GM12878 (cell line): Measurements from ENCODE around the gene LSR. TPM values are rescaled to one million over a fixed set of nuclear protein-coding genes. Genes with fewer than 3 reads are reported as not detected.

Experiments
- ATAC-seq: fragments of 200-7000 bp; cut with Tn5 transposase; 3 replicates; pipeline ENCODE4 v1.9.1; 2020; ENCODE audit warnings: mild to moderate bottlenecking, moderate library complexity
- BruUV-seq: library from RNA; stranded (reverse); fragments of 400-500 nt; replicated peaks from 2 replicates; lab custom pipeline; 2021; lab: Mats Ljungman, UMichigan
- CTCF ChIA-PET: fragments of 300-600 bp; sonication (Branson Sonifier 250); formaldehyde crosslinking; extraction: SDS; loops from one replicate; lab custom pipeline; 2021; ENCODE audit warnings: inconsistent platforms; lab: Yijun Ruan, JAX
- POLR2A ChIA-PET: fragments of 350-600 bp; formaldehyde crosslinking; extraction: SDS; loops from one replicate; lab custom pipeline; 2021; ENCODE audit warnings: inconsistent platforms; lab: Charles Lee
- RAD21 ChIA-PET: fragments of 300-600 bp; sonication (Branson Sonifier 250); formaldehyde crosslinking; loops from one replicate; lab custom pipeline; 2023; ENCODE audit warnings: antibody characterized with exemption; ENCODE audit not compliant: unreplicated experiment; lab: Charles Lee
- SMC1A ChIA-PET: fragments of 300-600 bp; sonication (Branson Sonifier 250); formaldehyde crosslinking; loops from one replicate; lab custom pipeline; 2023; ENCODE audit not compliant: unreplicated experiment, uncharacterized antibody; lab: Charles Lee
- DNase-seq: peaks from one replicate; pipeline ENCODE4 v3.0.0-alpha.2; 2011; ENCODE audit warnings: low read depth, low spot score
- FAIRE-seq: peaks from 3 replicates; lab custom pipeline; 2011; peaks lifted over from hg19 to GRCh38; lab: Jason Lieb, UNC
- H2AFZ ChIP-seq: 2 replicates; pipeline ENCODE4 v1.6.0; 2011; ENCODE audit warnings: low read depth, low read length, control low read depth; ENCODE audit not compliant: control insufficient read depth
- H3K27ac ChIP-seq: 2 replicates; pipeline ENCODE4 v1.5.1; 2011; ENCODE audit warnings: control low read depth; ENCODE audit not compliant: control insufficient read depth, insufficient read depth
- H3K27me3 ChIP-seq, 2 experiments: replicated peaks in 1 of 2; 2 replicates each; pipeline versions ENCODE4 v1.6.0 to v1.6.1; 2011; ENCODE audit warnings: low read length in 1 of 2; ENCODE audit not compliant: control insufficient read depth in 2 of 2, insufficient read depth in 2 of 2
- H3K36me3 ChIP-seq, 2 experiments: 2 replicates each; pipeline ENCODE4 v1.5.1; 2011; ENCODE audit warnings: low read length in 1 of 2; ENCODE audit not compliant: control insufficient read depth in 2 of 2, insufficient read depth in 2 of 2
- H3K4me1 ChIP-seq: 2 replicates; pipeline ENCODE4 v1.6.1; 2011; ENCODE audit warnings: mild to moderate bottlenecking, low read length, moderate library complexity, mixed read lengths; ENCODE audit not compliant: control insufficient read depth, insufficient read depth
- H3K4me2 ChIP-seq: 2 replicates; pipeline ENCODE4 v1.6.0; 2011; ENCODE audit warnings: control low read depth; ENCODE audit not compliant: control insufficient read depth, insufficient read depth
- H3K4me3 ChIP-seq: fragments of 200-600 bp; sonication (generic); 2 replicates; pipeline ENCODE4 v1.5.1; 2016
- H3K79me2 ChIP-seq: 2 replicates; pipeline ENCODE4 v1.6.0; 2011; ENCODE audit warnings: low read length; ENCODE audit not compliant: control insufficient read depth, insufficient read depth
- H3K9ac ChIP-seq: 2 replicates; pipeline ENCODE4 v1.8.0; 2011; ENCODE audit warnings: low read length, control low read depth, mixed read lengths; ENCODE audit not compliant: control insufficient read depth, insufficient read depth
- H3K9me3 ChIP-seq: replicated peaks from 3 replicates; pipeline ENCODE4 v1.5.1; 2011; ENCODE audit warnings: mild to moderate bottlenecking, low read length; ENCODE audit not compliant: control insufficient read depth, insufficient read depth
- H4K20me1 ChIP-seq: 2 replicates; pipeline ENCODE4 v1.6.0; 2011; ENCODE audit not compliant: control insufficient read depth, insufficient read depth
- ASH2L ChIP-seq: fragments of 300-600, 200-600 bp; sonication (generic); IDR thresholded peaks from 2 replicates; pipeline ENCODE4 v1.6.1; 2017; ENCODE audit warnings: low read depth, mild to moderate bottlenecking, borderline replicate concordance
- BCL3 ChIP-seq: IDR thresholded peaks from 2 replicates; pipeline ENCODE4 v1.6.1; 2011; ENCODE audit warnings: borderline replicate concordance, low read depth, mild to moderate bottlenecking, moderate library complexity, low read length; ENCODE audit not compliant: insufficient read depth, poor library complexity, severe bottlenecking
- BRCA1 ChIP-seq: IDR thresholded peaks from 2 replicates; pipeline ENCODE4 v1.6.1; 2011; ENCODE audit warnings: low read depth, low read length, improper control_type of control experiment
- DPF2 ChIP-seq: fragments of 450-650 bp; IDR thresholded peaks from 2 replicates; pipeline ENCODE4 v1.6.1; 2017; ENCODE audit warnings: mild to moderate bottlenecking
- IKZF2 ChIP-seq, 2 experiments: fragments of 450-650 bp; IDR thresholded peaks; 2 replicates each; pipeline ENCODE4 v1.6.1; 2017; ENCODE audit warnings: mild to moderate bottlenecking in 2 of 2, moderate library complexity in 2 of 2
- JUND ChIP-seq: IDR thresholded peaks from 2 replicates; pipeline ENCODE4 v1.6.1; 2012; ENCODE audit warnings: low read depth, mild to moderate bottlenecking, low read length, improper control_type of control experiment, moderate library complexity
- PRDM15 ChIP-seq: fragments of 450-650 bp; formaldehyde crosslinking; IDR thresholded peaks from 2 replicates; pipeline ENCODE4 v1.4.0; 2020; ENCODE audit warnings: mild to moderate bottlenecking, moderate library complexity
- SMAD5 ChIP-seq: IDR thresholded peaks from 2 replicates; pipeline ENCODE4 v1.6.1; 2016; ENCODE audit warnings: antibody characterized with exemption, low read depth
- SMARCA5 ChIP-seq: fragments of 450-650 bp; IDR thresholded peaks from 2 replicates; pipeline ENCODE4 v1.6.1; 2017; ENCODE audit warnings: mild to moderate bottlenecking
- SREBF1 ChIP-seq: IDR thresholded peaks from 2 replicates; pipeline ENCODE4 v1.6.1; 2012; ENCODE audit warnings: mild to moderate bottlenecking, low read length
- ZNF384 ChIP-seq: IDR thresholded peaks from 2 replicates; pipeline ENCODE4 v1.6.1; 2012; ENCODE audit warnings: low read depth, mild to moderate bottlenecking, low read length, improper control_type of control experiment, borderline replicate concordance
- ZNF592 ChIP-seq: fragments of 450-650 bp; IDR thresholded peaks from 2 replicates; pipeline ENCODE4 v1.6.1; 2017; ENCODE audit warnings: mild to moderate bottlenecking, moderate library complexity
- WGBS: methylation state at CpG from one replicate; pipeline ENCODE4 v1.1.6; 2016; ENCODE audit warnings: low lambda C conversion rate; ENCODE audit not compliant: insufficient replicate concordance, insufficient coverage; ENCODE audit errors: missing lambda C conversion rate; 5-methylcytosine and 5-hydroxymethylcytosine counted together
- in situ Hi-C: fragments of 300-500 bp; cut with MboI; formaldehyde crosslinking; loops from 9 replicates; pipeline ENCODE4 v1.14.3; 2018; ENCODE audit warnings: mixed read lengths
- intact Hi-C: fragments of 100-400 bp; cut with micrococcal nuclease; formaldehyde crosslinking; loops from one replicate; pipeline ENCODE4 v1.14.2; 2022; ENCODE audit not compliant: unreplicated experiment
- polyA plus RNA-seq, 11 experiments: library from polyadenylated mRNA; depleted of rRNA in 4 of 11; unstranded in 6 of 11; stranded (reverse) in 5 of 11; fragments of >200 nt; fragmentation: Nextera tagmentation in 4 of 11; fragmentation: Illumina TruSeq in 1 of 11; extraction: Ambion mirVana in 4 of 11; extraction: Trizol in 1 of 11; gene quantifications; 1 replicate in 1 of 11; 2 replicates in 10 of 11; pipeline versions ENCODE4 v1.2.1 to v1.2.3, GENCODE V29; 2011 to 2016; ENCODE audit warnings: inconsistent platforms in 2 of 11, missing spikeins in 2 of 11, low read depth in 1 of 11
- total RNA-seq, 4 experiments: library from RNA; depleted of rRNA in 3 of 4; stranded (reverse); fragments of >200 nt in 3 of 4; fragmentation: Illumina TruSeq in 1 of 4; extraction: Trizol in 1 of 4; gene quantifications; 2 replicates each; pipeline versions ENCODE4 v1.2.1 to v1.2.3, GENCODE V29; 2013 to 2021
- TF ChIP-seq, protein P1 (sequence below): fragments of 450-650 bp; IDR thresholded peaks from 2 replicates; pipeline ENCODE4 v1.6.1; 2014; ENCODE audit warnings: mild to moderate bottlenecking
- TF ChIP-seq, protein P2 (sequence below): IDR thresholded peaks from 2 replicates; pipeline ENCODE4 v1.6.1; 2011; ENCODE audit warnings: low read depth, low read length, improper control_type of control experiment, borderline replicate concordance

Gene LSR
- total and polyA plus RNA-seq, 10 of the 15 experiments (the other 5 are each of a cell fraction or from before 2014, with no cell fraction given) = 0.26 to 53.9 (median 26.3) TPM

DNA sequence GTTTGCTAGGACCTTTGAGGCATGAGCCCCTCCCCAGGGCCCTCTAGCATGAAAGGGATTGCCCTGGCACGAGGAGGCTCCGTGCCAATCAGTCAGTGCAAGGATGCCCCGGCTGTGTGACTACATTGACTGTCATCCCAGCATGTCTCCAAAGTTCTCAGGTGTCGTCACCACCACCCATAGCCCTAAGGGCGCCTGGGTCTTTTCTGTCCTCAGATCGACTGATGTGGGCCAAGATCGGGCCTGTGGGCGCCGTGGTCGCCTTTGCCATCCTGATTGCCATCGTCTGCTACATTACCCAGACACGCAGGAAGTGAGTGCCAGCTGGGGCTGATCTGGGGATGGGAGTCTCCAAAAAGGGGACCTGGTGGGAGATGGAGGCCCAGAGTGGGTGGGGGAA is 61.5 kb downstream of the LSR start:
- Histone ChIP-seq H4K20me1 (no peaks in the 10 kb centered on the region), H3K27ac (no peak overlapping the region), H3K9ac (no peak overlapping the region), H2AFZ (no peak overlapping the region), H3K4me3 (no peak overlapping the region), H3K4me2 (no peak overlapping the region), H3K4me1 (no peaks in the 10 kb centered on the region), H3K27me3 (no peaks in the 10 kb centered on the region), H3K36me3 (no peaks in the 10 kb centered on the region; a peak in 1 of 4 replicates), H3K9me3 (no peaks in the 10 kb centered on the region), H3K79me2 (no peaks in the 10 kb centered on the region)
- SMC1A ChIA-PET = interaction anchor here (1.2 kb wide), 1 partner anchor 14 kb away, joined by 4 read pairs; no protein-coding TSS in a partner anchor
- 87% methylated on average over 12 of the region's 12 CpGs for WGBS
- DNase-seq = no peak
- in situ Hi-C loops = no loop called here
- POLR2A ChIA-PET = no interaction called here
- no peak for FAIRE-seq
- no TSS peak for BruUV-seq
- no peak for ATAC-seq
- CTCF ChIA-PET = no interaction called here
- RAD21 ChIA-PET = no interaction called here
- intact Hi-C loops = no loop called here
- TF ChIP-seq BCL3 (no peak), PRDM15 (CRISPR knock-in tag) (no peak), ASH2L (no peak), ZNF384 (no peak), DPF2 (no peak), SMARCA5 (no peak), SMAD5 (no peak), IKZF2 (IDR thresholded peaks at IDR 0.05) (no peak), JUND (no peak), ZNF592 (no peak), BRCA1 (no peak), SREBF1 (no peak)
- TF ChIP-seq, protein P1, sequence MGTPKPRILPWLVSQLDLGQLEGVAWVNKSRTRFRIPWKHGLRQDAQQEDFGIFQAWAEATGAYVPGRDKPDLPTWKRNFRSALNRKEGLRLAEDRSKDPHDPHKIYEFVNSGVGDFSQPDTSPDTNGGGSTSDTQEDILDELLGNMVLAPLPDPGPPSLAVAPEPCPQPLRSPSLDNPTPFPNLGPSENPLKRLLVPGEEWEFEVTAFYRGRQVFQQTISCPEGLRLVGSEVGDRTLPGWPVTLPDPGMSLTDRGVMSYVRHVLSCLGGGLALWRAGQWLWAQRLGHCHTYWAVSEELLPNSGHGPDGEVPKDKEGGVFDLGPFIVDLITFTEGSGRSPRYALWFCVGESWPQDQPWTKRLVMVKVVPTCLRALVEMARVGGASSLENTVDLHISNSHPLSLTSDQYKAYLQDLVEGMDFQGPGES = no peak
- TF ChIP-seq, protein P2, sequence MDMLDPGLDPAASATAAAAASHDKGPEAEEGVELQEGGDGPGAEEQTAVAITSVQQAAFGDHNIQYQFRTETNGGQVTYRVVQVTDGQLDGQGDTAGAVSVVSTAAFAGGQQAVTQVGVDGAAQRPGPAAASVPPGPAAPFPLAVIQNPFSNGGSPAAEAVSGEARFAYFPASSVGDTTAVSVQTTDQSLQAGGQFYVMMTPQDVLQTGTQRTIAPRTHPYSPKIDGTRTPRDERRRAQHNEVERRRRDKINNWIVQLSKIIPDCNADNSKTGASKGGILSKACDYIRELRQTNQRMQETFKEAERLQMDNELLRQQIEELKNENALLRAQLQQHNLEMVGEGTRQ = no peak
